GM23338 (cell line): ENCODE measurements around the gene ROR1. TPM values are rescaled to one million over a fixed set of nuclear protein-coding genes. Genes with fewer than 3 reads are reported as not detected.

Experiments used
- ATAC-seq: fragments of 200-7000 bp; cut with Tn5 transposase; 3 replicates; pipeline ENCODE4 v1.9.1; 2020
- DNase-seq: peaks from one replicate; pipeline ENCODE4 v3.0.0-alpha.2; 2015; ENCODE audit warnings: low spot score
- H2AFZ ChIP-seq: fragments of 200-600 bp; sonication (generic); 2 replicates; pipeline ENCODE4 v1.8.0; 2016; ENCODE audit warnings: antibody characterized with exemption, mild to moderate bottlenecking, moderate library complexity
- H3F3A ChIP-seq: fragments of 200-600 bp; sonication (generic); replicated peaks from 2 replicates; pipeline ENCODE4 v1.8.0; 2017; ENCODE audit warnings: antibody characterized with exemption, mixed run types, low read depth
- H3K27ac ChIP-seq: fragments of 200-600 bp; sonication (generic); 2 replicates; pipeline ENCODE4 v1.6.1; 2016; ENCODE audit warnings: low read depth
- H3K27me3 ChIP-seq: fragments of 200-600 bp; sonication (generic); 2 replicates; pipeline ENCODE4 v1.8.0; 2016; ENCODE audit warnings: mild to moderate bottlenecking, mixed run types, moderate library complexity; ENCODE audit not compliant: insufficient read depth
- H3K36me3 ChIP-seq: fragments of 200-600 bp; sonication (generic); 2 replicates; pipeline ENCODE4 v1.8.0; 2016; ENCODE audit warnings: mild to moderate bottlenecking; ENCODE audit not compliant: insufficient read depth
- H3K4me1 ChIP-seq: fragments of 200-600 bp; sonication (generic); 2 replicates; pipeline ENCODE4 v1.8.0; 2016; ENCODE audit warnings: mild to moderate bottlenecking, moderate library complexity; ENCODE audit not compliant: insufficient read depth
- H3K4me2 ChIP-seq: fragments of 200-600 bp; sonication (generic); 2 replicates; pipeline ENCODE4 v1.7.1; 2017; ENCODE audit warnings: mixed run types
- H3K4me3 ChIP-seq: fragments of 200-600 bp; sonication (generic); 2 replicates; pipeline ENCODE4 v1.6.1; 2016; ENCODE audit warnings: mixed run types
- H3K79me2 ChIP-seq: fragments of 200-600 bp; sonication (generic); replicated peaks from 2 replicates; pipeline ENCODE4 v1.8.0; 2017; ENCODE audit warnings: mild to moderate bottlenecking; ENCODE audit not compliant: insufficient read depth
- H3K9me2 ChIP-seq: fragments of 200-600 bp; sonication (generic); 2 replicates; pipeline ENCODE4 v1.8.0; 2017; ENCODE audit not compliant: insufficient read depth
- H4K20me1 ChIP-seq: fragments of 200-600 bp; sonication (generic); replicated peaks from 2 replicates; pipeline ENCODE4 v1.8.0; 2017; ENCODE audit warnings: mild to moderate bottlenecking; ENCODE audit not compliant: insufficient read depth
- H3K27ac Mint-ChIP-seq: 2 replicates; pipeline ENCODE4 v1.8.0; 2020; ENCODE audit warnings: inconsistent platforms, mild to moderate bottlenecking, moderate library complexity, mixed read lengths
- H3K27me3 Mint-ChIP-seq: 3 replicates; pipeline ENCODE4 v1.8.0; 2022; ENCODE audit warnings: low read depth, mild to moderate bottlenecking, moderate library complexity, mixed read lengths, inconsistent platforms; ENCODE audit not compliant: insufficient read depth, poor library complexity
- H3K36me3 Mint-ChIP-seq: 3 replicates; pipeline ENCODE4 v1.8.0; 2021; ENCODE audit warnings: low read depth, mild to moderate bottlenecking, inconsistent platforms, moderate library complexity, mixed read lengths
- H3K4me1 Mint-ChIP-seq: 3 replicates; pipeline ENCODE4 v1.8.0; 2020; ENCODE audit warnings: mild to moderate bottlenecking, inconsistent platforms, mixed read lengths
- H3K4me3 Mint-ChIP-seq: 3 replicates; pipeline ENCODE4 v1.8.0; 2021; ENCODE audit warnings: moderate library complexity, mild to moderate bottlenecking, inconsistent platforms, mixed read lengths
- H3K9me3 Mint-ChIP-seq: 3 replicates; pipeline ENCODE4 v1.8.0; 2020; ENCODE audit warnings: moderate library complexity, mild to moderate bottlenecking, inconsistent platforms, mixed read lengths
- CREB1 ChIP-seq: fragments of 250-450 bp; sonication (Bioruptor Pico); IDR thresholded peaks from 2 replicates; pipeline ENCODE4 v1.5.0; 2020; ENCODE audit warnings: low read depth, mild to moderate bottlenecking, moderate library complexity
- CTCF ChIP-seq, 2 experiments: fragments of 200-600 bp in 1 of 2; sonication (generic) in 1 of 2; conservative IDR thresholded peaks; 2 replicates each; pipeline versions ENCODE4 v1.5.1 to v1.6.1; 2016 to 2017; ENCODE audit warnings: antibody characterized with exemption in 2 of 2, low read depth in 2 of 2, mild to moderate bottlenecking in 2 of 2, moderate library complexity in 1 of 2
- JUNB ChIP-seq: IDR thresholded peaks from one replicate; pipeline ENCODE4 v1.6.1; 2016; ENCODE audit warnings: antibody characterized with exemption; ENCODE audit not compliant: unreplicated experiment
- NANOG ChIP-seq: IDR thresholded peaks from 2 replicates; pipeline ENCODE4 v1.6.1; 2016; ENCODE audit warnings: antibody characterized with exemption, borderline replicate concordance
- REST ChIP-seq: IDR thresholded peaks from one replicate; pipeline ENCODE4 v1.6.1; 2018; ENCODE audit warnings: antibody characterized with exemption; ENCODE audit not compliant: unreplicated experiment
- ZNF114 ChIP-seq: fragments of 250-450 bp; sonication (Bioruptor Pico); IDR thresholded peaks from 2 replicates; pipeline ENCODE4 v1.5.0; 2020; ENCODE audit warnings: mild to moderate bottlenecking, moderate library complexity
- ZNF331 ChIP-seq: fragments of 250-450 bp; sonication (Bioruptor Pico); IDR thresholded peaks from 2 replicates; pipeline ENCODE4 v1.5.0; 2020; ENCODE audit warnings: low read depth, mild to moderate bottlenecking, moderate library complexity
- polyA plus RNA-seq: library from polyadenylated mRNA; unstranded; fragments of >200 nt; fragmentation: Nextera tagmentation; extraction: Ambion mirVana; gene quantifications from 2 replicates; pipeline ENCODE4 v1.2.1, GENCODE V29; 2016
- total RNA-seq: library from RNA; depleted of rRNA; stranded (reverse); fragments of >200 nt; shearing (Covaris generic); gene quantifications from 2 replicates; pipeline ENCODE4 v1.2.3, GENCODE V29; 2014
- TF ChIP-seq, protein P1 (sequence below): fragments of 250-450 bp; sonication (Bioruptor Pico); IDR thresholded peaks from 2 replicates; pipeline ENCODE4 v1.5.0; 2020; ENCODE audit warnings: mild to moderate bottlenecking, moderate library complexity

The ROR1 gene
- total and polyA plus RNA-seq, 2 experiments from 2014 or later = 59.7 to 96.0 TPM

DNA sequence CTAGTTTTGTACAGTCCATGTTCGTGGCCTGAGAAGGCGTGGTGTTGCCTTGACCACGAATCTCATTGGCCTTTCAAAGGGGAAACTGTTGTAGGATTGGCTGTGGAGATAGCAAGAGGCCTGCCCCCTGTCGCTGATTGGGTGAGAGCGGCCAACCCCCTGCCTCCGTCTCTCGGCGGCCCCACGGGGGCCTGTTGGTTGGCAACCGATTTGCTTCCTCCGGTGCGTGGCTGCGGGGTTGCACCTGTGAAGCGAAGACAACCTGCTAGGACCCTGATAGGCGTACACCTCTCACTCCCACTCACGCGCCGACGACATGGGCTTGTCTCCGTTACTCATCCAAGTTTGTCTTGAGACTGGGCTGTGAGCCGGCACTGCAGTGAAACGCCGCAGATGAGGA lies 429.6 kb downstream of the ROR1 start, which contains the start of gene UBE2U:
Gene UBE2U, plus strand, starts transcription at position 204 of the 400 bp plus-strand sequence. CDS start 428 bp downstream, outside the sequence.
- Histone ChIP-seq H3K4me2 (no peak within 1 kb of the TSS), H3K9me2 (0 out of 2 replicates have a peak, but pooled peaks cover 5% of the 10 kb centered on the region), H3F3A (no peaks in the 10 kb centered on the region), H4K20me1 (no peaks in the 10 kb centered on the region), H3K4me1 (no peaks in the 10 kb centered on the region), H3K4me3 (no peak within 1 kb of the TSS), H3K27me3 (no peaks in the 10 kb centered on the region), H3K27ac (no peak within 1 kb of the TSS), H2AFZ (peak within 1 kb of the TSS; percentile 67; the same call in 1 of the 2 replicates), H3K79me2 (no peaks in the 10 kb centered on the region), H3K36me3 (no peaks in the 10 kb centered on the region)
- Mint-ChIP-seq H3K27me3 (no peaks in the 10 kb centered on the region), H3K4me1 (peaks cover 3% of the 10 kb centered on the region), H3K9me3 (peaks cover 14% of the 10 kb centered on the region), H3K27ac (no peak within 1 kb of the TSS), H3K36me3 (peaks cover 11% of the 10 kb centered on the region), H3K4me3 (no peak within 1 kb of the TSS)
- TF ChIP-seq ZNF114 (CRISPR knock-in tag) (no peak), JUNB (no peak), REST (no peak), ZNF331 (CRISPR knock-in tag) (no peak), CTCF (conservative IDR thresholded peaks at IDR 0.05; ENCODE audit: low read depth in 2 of 2) (no peak), NANOG (no peak)
- ATAC-seq (peak; percentile 34; the same call in 1 of the 3 replicates), DNase-seq (peak; percentile 23)

GRCh38 chr1:64209221-64209620 lies 435.4 kb downstream of the ROR1 start:
- ATAC-seq (peak; percentile 70), DNase-seq (peak; percentile 63)
- H3K9me2 ChIP-seq = no peaks in the 10 kb centered on the region
- Mint-ChIP-seq H3K36me3 (no peaks in the 10 kb centered on the region), H3K4me1 (no peaks in the 10 kb centered on the region), H3K27ac (no peak overlapping the region), H3K4me3 (no peak overlapping the region), H3K9me3 (no peaks in the 10 kb centered on the region), H3K27me3 (no peaks in the 10 kb centered on the region)
- H3K79me2 ChIP-seq = no peaks in the 10 kb centered on the region
- H3F3A ChIP-seq = no peaks in the 10 kb centered on the region
- TF ChIP-seq CREB1 = no peak
- TF ChIP-seq, protein P1, sequence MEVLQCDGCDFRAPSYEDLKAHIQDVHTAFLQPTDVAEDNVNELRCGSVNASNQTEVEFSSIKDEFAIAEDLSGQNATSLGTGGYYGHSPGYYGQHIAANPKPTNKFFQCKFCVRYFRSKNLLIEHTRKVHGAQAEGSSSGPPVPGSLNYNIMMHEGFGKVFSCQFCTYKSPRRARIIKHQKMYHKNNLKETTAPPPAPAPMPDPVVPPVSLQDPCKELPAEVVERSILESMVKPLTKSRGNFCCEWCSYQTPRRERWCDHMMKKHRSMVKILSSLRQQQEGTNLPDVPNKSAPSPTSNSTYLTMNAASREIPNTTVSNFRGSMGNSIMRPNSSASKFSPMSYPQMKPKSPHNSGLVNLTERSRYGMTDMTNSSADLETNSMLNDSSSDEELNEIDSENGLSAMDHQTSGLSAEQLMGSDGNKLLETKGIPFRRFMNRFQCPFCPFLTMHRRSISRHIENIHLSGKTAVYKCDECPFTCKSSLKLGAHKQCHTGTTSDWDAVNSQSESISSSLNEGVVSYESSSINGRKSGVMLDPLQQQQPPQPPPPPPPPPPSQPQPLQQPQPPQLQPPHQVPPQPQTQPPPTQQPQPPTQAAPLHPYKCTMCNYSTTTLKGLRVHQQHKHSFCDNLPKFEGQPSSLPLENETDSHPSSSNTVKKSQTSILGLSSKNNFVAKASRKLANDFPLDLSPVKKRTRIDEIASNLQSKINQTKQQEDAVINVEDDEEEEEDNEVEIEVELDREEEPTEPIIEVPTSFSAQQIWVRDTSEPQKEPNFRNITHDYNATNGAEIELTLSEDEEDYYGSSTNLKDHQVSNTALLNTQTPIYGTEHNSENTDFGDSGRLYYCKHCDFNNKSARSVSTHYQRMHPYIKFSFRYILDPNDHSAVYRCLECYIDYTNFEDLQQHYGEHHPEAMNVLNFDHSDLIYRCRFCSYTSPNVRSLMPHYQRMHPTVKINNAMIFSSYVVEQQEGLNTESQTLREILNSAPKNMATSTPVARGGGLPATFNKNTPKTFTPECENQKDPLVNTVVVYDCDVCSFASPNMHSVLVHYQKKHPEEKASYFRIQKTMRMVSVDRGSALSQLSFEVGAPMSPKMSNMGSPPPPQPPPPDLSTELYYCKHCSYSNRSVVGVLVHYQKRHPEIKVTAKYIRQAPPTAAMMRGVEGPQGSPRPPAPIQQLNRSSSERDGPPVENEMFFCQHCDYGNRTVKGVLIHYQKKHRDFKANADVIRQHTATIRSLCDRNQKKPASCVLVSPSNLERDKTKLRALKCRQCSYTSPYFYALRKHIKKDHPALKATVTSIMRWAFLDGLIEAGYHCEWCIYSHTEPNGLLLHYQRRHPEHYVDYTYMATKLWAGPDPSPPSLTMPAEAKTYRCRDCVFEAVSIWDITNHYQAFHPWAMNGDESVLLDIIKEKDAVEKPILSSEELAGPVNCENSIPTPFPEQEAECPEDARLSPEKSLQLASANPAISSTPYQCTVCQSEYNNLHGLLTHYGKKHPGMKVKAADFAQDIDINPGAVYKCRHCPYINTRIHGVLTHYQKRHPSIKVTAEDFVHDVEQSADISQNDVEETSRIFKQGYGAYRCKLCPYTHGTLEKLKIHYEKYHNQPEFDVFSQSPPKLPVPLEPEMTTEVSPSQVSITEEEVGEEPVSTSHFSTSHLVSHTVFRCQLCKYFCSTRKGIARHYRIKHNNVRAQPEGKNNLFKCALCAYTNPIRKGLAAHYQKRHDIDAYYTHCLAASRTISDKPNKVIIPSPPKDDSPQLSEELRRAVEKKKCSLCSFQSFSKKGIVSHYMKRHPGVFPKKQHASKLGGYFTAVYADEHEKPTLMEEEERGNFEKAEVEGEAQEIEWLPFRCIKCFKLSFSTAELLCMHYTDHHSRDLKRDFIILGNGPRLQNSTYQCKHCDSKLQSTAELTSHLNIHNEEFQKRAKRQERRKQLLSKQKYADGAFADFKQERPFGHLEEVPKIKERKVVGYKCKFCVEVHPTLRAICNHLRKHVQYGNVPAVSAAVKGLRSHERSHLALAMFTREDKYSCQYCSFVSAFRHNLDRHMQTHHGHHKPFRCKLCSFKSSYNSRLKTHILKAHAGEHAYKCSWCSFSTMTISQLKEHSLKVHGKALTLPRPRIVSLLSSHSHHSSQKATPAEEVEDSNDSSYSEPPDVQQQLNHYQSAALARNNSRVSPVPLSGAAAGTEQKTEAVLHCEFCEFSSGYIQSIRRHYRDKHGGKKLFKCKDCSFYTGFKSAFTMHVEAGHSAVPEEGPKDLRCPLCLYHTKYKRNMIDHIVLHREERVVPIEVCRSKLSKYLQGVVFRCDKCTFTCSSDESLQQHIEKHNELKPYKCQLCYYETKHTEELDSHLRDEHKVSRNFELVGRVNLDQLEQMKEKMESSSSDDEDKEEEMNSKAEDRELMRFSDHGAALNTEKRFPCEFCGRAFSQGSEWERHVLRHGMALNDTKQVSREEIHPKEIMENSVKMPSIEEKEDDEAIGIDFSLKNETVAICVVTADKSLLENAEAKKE (CRISPR knock-in tag) = no peak
- TF ChIP-seq CTCF (conservative IDR thresholded peaks at IDR 0.05; ENCODE audit: low read depth in 2 of 2) = peak; percentile 35 to 53
- H3K36me3 ChIP-seq = no peaks in the 10 kb centered on the region
- H3K4me2 ChIP-seq = no peak overlapping the region
- H3K4me1 ChIP-seq = no peaks in the 10 kb centered on the region
- H4K20me1 ChIP-seq = no peaks in the 10 kb centered on the region
- H2AFZ ChIP-seq = no peak overlapping the region
- H3K27ac ChIP-seq = no peak overlapping the region
- H3K4me3 ChIP-seq = no peak overlapping the region
- H3K27me3 ChIP-seq = no peaks in the 10 kb centered on the region
